Measurements from ENCODE around the gene ARHGAP23. TPM values are rescaled to one million over a fixed set of nuclear protein-coding genes. Genes with fewer than 3 reads are reported as not detected.

ARHGAP23 gene
- total and polyA plus RNA-seq, 2 donors (not counting 3 experiments of a cell fraction or from before 2014, with no cell fraction given) = 25.4 to 190 TPM

GRCh38 chr17:38557396-38557795 lies 129.1 kb downstream of the ARHGAP23 start:
- dilution Hi-C loops (cut with MboI; ENCODE audit: extremely low pct_ligation_motif_present, low sequenced_read_pairs) = no loop called here
- no peak overlapping the region for H3K27ac ChIP-seq (ENCODE audit: insufficient read depth, low read depth, low read length)
- no peak overlapping the region for H3K9ac ChIP-seq (replicated peaks; ENCODE audit: extremely low read depth, insufficient read depth, low read length)
- H3K4me1 ChIP-seq (ENCODE audit: control insufficient read depth, extremely low read depth, insufficient read depth, low read length) = peaks cover 13% of the 10 kb centered on the region
- peaks cover 39 to 52% of the 10 kb centered on the region in 2 experiments for H3K27me3 ChIP-seq (ENCODE audit: control insufficient read depth in 2 of 2, insufficient read depth in 2 of 2, low read length in 2 of 2)
- H2AFZ ChIP-seq (ENCODE audit: low read depth, low read length) = no peak overlapping the region
- H3K36me3 ChIP-seq (ENCODE audit: control insufficient read depth in 2 of 2, extremely low read depth in 1 of 2, insufficient read depth in 2 of 2, low read length in 2 of 2) = no peaks in the 10 kb centered on the region
- H3K4me3 ChIP-seq (replicated peaks in 1 of 3; ENCODE audit: insufficient read depth in 1 of 3, low read depth in 1 of 3, low read length in 3 of 3) = no peak overlapping the region
- no TSS peak for BruUV-seq (replicated peaks)
- TF ChIP-seq GATA2 (IDR thresholded peaks at IDR 0.05; ENCODE audit: insufficient read depth, insufficient read length, low read depth, low read length) (no peak), EZH2 (IDR thresholded peaks at IDR 0.05; ENCODE audit: borderline replicate concordance, low read depth, low read length, severe bottlenecking) (no peak), FOS (IDR thresholded peaks at IDR 0.05; ENCODE audit: borderline replicate concordance, insufficient read depth, low read length) (no peak)
- DNase-seq (ENCODE audit: low read depth, low spot score) (no peak), FAIRE-seq (no peak)
- no peak overlapping the region for H3K4me2 ChIP-seq (ENCODE audit: insufficient read depth, low read length)
- no peaks in the 10 kb centered on the region for H3K9me3 ChIP-seq (replicated peaks; ENCODE audit: control insufficient read depth, insufficient read depth, low read length)
- no peaks in the 10 kb centered on the region for H3K79me2 ChIP-seq (ENCODE audit: control insufficient read depth, insufficient read depth, low read length)
- POLR2A ChIA-PET = interaction anchor here (0.8 kb wide), 1 partner anchor 26 kb away, joined by 15 read pairs; no protein-coding TSS in a partner anchor
- no peaks in the 10 kb centered on the region for H4K20me1 ChIP-seq (replicated peaks; ENCODE audit: control insufficient read depth, extremely low read depth, insufficient read depth, low read length)
- CTCF ChIA-PET = interaction anchor here (0.5 to 5.0 kb wide), 48 partner anchors 8 to 687 kb away, joined by 3 to 321 read pairs (median 5); partner anchors contain the start of genes SOCS7 and SRCIN1
- intact Hi-C loops (cut with micrococcal nuclease) = no loop called here
- no peaks in the 10 kb centered on the region for H3K9me1 ChIP-seq (replicated peaks; ENCODE audit: control insufficient read depth, extremely low read depth, insufficient read depth, low read length)

GRCh38 chr17:38557836-38558727 lies 129.8 kb downstream of the ARHGAP23 start:
- Histone ChIP-seq H3K79me2 (ENCODE audit: control insufficient read depth, insufficient read depth, low read length) (no peaks in the 10 kb centered on the region), H3K4me3 (replicated peaks in 1 of 3; ENCODE audit: insufficient read depth in 1 of 3, low read depth in 1 of 3, low read length in 3 of 3) (peak overlapping the region in 1 of 3 experiments; percentile 18), H4K20me1 (replicated peaks; ENCODE audit: control insufficient read depth, extremely low read depth, insufficient read depth, low read length) (no peaks in the 10 kb centered on the region), H3K9me1 (replicated peaks; ENCODE audit: control insufficient read depth, extremely low read depth, insufficient read depth, low read length) (no peaks in the 10 kb centered on the region), H2AFZ (ENCODE audit: low read depth, low read length) (peak overlapping the region; percentile 76), H3K9ac (replicated peaks; ENCODE audit: extremely low read depth, insufficient read depth, low read length) (no peak overlapping the region), H3K9me3 (replicated peaks; ENCODE audit: control insufficient read depth, insufficient read depth, low read length) (no peaks in the 10 kb centered on the region), H3K4me2 (ENCODE audit: insufficient read depth, low read length) (peak overlapping the region; percentile 39), H3K27ac (ENCODE audit: insufficient read depth, low read depth, low read length) (no peak overlapping the region), H3K4me1 (ENCODE audit: control insufficient read depth, extremely low read depth, insufficient read depth, low read length) (peaks cover 13% of the 10 kb centered on the region), H3K27me3 (ENCODE audit: control insufficient read depth in 2 of 2, insufficient read depth in 2 of 2, low read length in 2 of 2) (peaks cover 45 to 58% of the 10 kb centered on the region in 2 experiments), H3K36me3 (ENCODE audit: control insufficient read depth in 2 of 2, extremely low read depth in 1 of 2, insufficient read depth in 2 of 2, low read length in 2 of 2) (no peaks in the 10 kb centered on the region)
- no TSS peak for BruUV-seq (replicated peaks)
- ChIA-PET POLR2A (interaction anchor here (0.8 to 1.2 kb wide), 2 partner anchors 26 to 110 kb away, joined by 3 to 15 read pairs; no protein-coding TSS in a partner anchor), CTCF (interaction anchor here (0.5 to 5.0 kb wide), 52 partner anchors 8 to 686 kb away, joined by 3 to 321 read pairs (median 4); partner anchors contain the start of genes SOCS7 and SRCIN1)
- FAIRE-seq (no peak), DNase-seq (ENCODE audit: low read depth, low spot score) (peak; percentile 89)
- dilution Hi-C loops (cut with MboI; ENCODE audit: extremely low pct_ligation_motif_present, low sequenced_read_pairs) (no loop called here), intact Hi-C loops (cut with micrococcal nuclease) (loop anchor here (1.0 kb wide), 2 partner anchors 26 to 109 kb away; no protein-coding TSS in a partner anchor)
- TF ChIP-seq CTCF (IDR thresholded peaks at IDR 0.05; ENCODE audit: extremely low read depth in 1 of 2, insufficient read depth in 1 of 2, low read depth in 1 of 2, low read length in 2 of 2) = peak; percentile 94 to 98
- no peak for TF ChIP-seq POLR2AphosphoS5 (IDR thresholded peaks at IDR 0.05; ENCODE audit: insufficient read depth, low read depth, low read length)
